GM12872 (cell line): ENCODE measurements around the gene CNOT1.

ENCODE experiments used
- TF ChIP-seq, protein P1 (sequence below): IDR thresholded peaks from 3 replicates; pipeline ENCODE4 v1.5.1; 2011; ENCODE audit warnings: low read depth, mild to moderate bottlenecking, low read length, moderate library complexity; ENCODE audit not compliant: insufficient read depth

Gene CNOT1

DNA sequence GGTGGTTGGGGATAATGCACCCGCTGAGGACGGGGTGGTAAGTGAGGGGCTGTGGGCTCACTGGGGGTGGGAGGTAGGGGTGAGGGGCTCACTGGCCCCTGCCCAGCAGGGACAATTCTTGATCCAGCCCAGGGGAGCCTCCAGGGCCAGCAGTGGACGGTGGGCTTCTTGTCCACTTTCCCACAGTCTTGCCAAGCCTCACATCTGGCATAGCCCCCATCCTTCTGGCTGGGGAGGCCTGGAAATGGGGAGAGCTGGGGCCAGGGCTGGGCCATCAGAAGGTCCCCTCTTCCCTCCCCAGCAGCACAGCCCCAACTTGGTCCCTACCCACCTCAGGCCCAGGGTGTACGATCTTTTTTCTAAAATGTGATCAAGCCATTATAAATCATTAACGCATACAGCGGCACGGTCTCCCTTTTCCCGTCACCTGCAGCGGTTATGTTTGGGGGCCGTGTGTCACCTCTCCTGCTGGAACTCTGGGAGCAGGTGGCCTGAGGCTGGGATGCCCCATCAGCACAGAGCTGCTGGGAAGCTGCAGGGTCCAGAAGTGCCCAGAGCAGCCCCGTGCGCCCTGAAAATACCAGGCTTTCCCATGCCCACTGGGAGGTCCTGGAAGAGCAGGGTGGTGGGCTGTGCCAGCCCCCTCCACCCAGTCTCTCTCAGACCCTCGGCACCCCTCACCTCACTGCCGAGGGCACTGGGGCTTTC, 121.5 kb downstream of the CNOT1 start:
- TF ChIP-seq, protein P1, sequence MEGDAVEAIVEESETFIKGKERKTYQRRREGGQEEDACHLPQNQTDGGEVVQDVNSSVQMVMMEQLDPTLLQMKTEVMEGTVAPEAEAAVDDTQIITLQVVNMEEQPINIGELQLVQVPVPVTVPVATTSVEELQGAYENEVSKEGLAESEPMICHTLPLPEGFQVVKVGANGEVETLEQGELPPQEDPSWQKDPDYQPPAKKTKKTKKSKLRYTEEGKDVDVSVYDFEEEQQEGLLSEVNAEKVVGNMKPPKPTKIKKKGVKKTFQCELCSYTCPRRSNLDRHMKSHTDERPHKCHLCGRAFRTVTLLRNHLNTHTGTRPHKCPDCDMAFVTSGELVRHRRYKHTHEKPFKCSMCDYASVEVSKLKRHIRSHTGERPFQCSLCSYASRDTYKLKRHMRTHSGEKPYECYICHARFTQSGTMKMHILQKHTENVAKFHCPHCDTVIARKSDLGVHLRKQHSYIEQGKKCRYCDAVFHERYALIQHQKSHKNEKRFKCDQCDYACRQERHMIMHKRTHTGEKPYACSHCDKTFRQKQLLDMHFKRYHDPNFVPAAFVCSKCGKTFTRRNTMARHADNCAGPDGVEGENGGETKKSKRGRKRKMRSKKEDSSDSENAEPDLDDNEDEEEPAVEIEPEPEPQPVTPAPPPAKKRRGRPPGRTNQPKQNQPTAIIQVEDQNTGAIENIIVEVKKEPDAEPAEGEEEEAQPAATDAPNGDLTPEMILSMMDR, result no peak

DNA sequence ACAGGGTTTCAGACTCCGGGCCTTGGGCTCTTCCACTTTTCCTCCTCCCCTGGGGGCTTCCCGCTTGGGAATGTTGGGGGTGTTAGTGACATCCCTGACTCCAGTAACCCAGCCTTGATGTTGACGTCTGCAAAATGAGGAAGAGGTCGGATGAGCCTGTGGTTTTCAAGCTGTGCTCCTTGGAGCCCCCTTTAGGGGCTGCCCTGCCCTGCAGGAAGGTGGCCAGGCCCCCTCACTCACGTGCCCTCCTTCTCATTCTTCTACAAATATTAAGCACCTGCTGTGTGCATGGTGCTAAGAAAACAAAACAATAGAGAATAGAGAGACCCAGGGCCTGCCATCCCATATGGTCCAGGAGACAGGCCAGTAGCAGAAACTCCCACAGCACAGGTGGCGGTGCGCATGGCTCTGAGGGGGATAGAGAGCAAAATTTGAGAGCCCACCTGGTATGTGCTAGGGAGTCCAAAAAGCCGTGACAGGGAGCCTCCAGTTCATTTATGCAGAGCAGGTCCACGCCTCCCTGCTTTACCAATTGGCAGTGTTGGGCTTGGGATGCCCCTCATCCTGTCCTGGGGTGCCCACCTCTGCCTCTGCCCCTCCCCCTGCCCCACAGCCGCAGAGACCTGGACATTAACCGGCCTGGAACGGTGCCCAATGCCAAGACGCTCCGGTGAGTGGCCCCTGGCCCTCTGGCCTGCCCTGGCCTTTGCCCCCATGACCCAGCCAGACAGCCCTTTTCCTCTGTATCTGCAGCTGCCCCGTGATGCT, 122.2 kb downstream of the CNOT1 start:
- TF ChIP-seq, protein P1, result no peak

DNA sequence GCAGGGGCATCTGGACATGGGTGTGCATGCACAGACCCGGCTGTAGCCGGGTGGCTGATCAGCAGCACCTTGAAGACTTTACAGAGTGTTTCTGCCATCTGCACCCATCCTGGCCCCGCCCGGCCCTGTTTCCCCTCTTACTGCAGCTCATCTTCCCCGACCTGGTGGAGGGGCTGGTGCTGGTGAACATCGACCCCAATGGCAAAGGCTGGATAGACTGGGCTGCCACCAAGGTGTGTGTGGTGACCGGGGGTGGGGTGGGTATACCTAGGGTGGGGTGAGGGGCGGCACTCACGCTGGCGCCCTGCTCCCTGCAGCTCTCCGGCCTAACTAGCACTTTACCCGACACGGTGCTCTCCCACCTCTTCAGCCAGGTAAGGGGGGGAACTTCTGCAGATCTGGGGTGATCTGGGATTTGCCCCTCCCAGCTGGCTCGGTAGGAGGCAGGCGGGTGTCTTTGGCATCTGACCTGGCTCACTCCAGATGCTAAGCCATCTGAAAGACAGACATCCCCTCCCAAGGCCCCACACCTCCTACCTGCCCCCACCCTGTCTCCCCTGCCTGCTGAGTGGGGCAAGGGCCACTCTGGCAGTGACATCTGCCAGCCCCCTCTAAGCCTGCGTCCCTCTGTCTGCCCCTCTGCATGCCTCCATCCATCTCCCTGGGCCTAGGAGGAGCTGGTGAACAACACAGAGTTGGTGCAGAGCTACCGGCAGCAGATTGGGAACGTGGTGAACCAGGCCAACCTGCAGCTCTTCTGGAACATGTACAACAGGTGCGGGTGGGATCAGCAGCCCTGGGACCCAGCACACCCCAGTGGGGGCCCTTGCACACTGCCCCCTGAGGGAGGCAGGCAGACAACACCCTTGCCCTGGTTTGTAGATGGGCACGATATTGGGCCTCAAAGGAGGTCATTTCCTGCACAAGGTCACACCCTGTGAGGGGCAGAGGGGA, 123.1 kb downstream of the CNOT1 start:
- TF ChIP-seq, protein P1, result no peak

DNA sequence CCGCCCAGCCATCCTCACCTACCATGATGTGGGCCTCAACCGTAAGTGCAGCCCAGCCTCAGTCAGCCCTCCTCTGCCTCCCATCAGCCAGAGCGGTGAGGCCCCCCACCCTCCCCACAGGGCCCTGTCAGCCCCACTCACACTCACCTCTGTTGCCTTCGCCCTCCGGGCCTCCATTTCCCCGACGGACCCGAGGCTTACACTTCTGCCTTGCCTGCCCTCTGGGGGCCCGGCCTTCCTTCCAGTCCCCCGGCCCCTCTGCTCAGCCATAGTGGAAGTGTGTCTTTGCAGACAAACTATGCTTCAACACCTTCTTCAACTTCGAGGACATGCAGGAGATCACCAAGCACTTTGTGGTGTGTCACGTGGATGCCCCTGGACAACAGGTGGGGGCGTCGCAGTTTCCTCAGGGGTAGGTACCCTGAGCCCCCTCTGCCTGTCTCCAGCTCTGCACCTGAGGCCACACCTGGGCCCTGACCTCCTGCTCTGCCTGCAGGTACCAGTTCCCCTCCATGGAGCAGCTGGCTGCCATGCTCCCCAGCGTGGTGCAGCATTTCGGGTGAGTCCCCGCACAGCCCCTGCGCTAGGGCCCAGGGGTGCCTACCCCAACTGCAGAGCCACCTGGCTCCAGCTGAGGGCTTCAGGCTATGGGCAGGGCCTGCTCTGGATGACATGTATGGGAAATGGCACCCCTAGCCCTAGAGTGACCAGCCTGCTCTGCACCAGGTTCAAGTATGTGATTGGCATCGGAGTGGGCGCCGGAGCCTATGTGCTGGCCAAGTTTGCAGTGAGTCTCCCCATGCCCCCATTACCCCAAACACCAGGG, 125.5 kb downstream of the CNOT1 start:
- TF ChIP-seq, protein P1, result no peak

DNA sequence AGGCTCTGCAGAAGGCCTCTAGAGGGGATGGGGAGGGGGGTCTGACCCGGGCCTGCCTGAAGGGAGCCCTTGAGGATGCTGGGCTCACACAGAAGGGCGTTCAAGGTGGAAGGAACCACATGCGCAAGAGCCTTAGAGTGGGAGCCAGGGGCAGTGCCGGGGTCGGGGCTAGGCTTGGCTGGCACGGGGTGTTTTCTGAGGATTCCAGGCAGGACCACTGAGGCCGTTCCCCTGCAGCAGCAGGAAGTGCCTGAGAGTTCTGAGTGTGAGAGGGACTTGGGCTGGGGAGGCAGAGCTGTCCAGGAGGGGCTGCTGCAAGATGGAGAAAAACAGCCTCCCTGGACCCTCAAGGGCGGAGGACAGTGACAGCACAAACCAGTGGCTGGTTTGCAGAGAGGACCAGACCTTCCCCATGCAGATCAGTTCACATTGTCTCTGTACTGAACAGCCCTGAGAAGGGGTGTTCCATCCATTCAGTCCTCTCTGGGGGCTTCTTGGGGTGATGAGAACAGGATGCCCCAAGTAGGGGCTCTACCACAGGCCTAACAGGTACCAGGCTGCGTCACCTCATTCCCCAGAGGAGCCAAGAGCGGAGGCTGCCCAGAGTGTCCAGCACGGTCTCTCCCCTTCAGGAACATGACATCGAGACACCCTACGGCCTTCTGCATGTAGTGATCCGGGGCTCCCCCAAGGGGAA, 126.3 kb downstream of the CNOT1 start:
- TF ChIP-seq, protein P1, result no peak

DNA sequence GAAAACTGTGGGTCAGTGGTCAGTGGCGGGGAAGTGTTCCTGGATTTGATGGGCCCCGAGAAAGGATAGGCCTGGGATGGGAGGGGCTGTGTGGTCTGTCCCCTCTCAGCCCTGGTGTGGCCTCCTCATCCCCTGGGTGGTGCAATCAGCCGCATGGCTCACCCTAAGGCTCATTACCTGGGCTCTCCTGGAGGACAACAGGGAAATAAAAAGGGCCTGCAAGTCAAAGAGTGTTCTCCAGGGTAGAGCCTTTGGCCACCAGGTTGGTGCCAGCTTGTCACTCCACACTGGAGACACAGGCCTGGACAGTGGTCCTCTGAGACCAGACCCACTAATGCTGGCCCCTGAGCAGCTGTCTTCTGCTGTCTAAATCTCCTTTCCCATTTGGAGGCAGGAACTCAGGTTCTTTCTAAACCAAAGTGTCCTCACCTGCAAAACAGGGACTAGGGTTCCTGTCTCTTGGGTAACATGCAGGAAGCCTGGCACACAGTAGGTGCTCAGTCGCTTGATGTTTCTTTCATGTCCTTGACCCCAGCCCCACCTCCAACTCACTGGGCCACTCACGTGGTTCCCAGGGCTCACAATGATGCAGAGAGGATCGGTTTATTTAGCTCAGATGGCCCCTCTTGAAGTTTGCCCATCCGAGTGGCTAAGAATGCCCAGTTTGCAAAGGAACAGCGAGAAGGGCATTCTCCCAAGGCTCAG, 127.3 kb downstream of the CNOT1 start:
- TF ChIP-seq, protein P1, result no peak
